ENCODE data around the gene PHACTR3.

PHACTR3 gene

DNA sequence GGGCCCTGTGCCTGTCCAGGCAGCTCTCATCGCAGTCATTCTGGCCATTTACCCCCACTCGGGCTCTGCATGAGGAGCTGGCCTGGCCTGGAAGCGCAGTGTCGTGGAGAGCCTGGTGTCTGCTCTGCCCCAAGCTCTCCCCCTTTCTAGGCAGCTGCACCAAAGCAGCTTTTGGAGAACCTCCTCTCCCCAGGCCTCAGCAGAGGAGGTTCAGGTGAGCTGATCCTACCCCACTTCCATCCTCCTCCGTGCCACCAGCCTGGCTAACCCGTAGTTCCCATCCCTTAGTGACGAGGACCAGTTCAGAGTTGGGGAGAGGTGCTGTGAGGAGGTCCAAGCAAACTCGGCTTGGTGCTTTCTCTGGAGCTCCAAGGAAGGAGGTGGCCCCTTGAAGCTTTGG lies 30.5 kb upstream of the PHACTR3 start:
- no peak for DNase-seq (ENCODE audit: low read depth)

DNA sequence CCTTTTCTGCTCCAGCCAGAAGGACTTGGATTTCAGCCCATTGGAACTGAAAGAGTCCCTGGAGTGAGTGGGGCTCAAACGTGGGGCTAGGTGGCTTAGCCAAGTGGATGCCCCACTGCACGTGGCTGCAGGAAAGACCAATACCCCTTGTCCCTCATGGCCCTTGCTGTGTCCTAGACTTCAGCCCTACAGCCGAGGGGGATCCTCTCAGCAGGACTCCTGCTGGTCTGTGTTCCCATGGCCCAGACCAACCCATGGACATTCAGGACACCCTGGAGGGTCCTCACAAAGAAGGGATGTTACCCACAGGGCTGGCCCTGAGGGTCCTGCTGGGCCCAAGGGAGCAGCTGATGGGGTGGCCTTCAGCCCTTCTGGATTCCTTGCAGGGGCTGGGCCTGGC lies 30.0 kb upstream of the PHACTR3 start:
- DNase-seq (ENCODE audit: low read depth): no peak

DNA sequence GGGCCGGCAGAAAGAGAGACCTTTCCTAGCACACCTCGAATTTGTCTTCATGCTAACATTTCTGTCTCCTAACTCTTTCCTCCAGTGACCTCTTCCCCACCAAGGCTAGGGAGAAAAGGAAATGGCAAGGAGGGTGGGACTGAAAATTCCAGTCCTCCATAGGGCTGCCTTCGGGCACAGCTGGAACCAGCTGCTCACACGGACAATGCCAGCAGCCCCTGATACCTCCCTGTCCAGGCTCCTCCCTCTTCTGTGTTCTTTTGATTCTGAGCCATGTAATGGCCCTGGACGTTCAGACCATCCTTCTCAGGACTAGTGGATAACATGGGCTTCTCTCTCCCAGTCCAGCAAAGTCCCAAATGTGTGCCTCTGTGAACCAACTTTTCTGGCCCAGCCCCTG lies 29.1 kb upstream of the PHACTR3 start:
- DNase-seq (ENCODE audit: low read depth): no peak

DNA sequence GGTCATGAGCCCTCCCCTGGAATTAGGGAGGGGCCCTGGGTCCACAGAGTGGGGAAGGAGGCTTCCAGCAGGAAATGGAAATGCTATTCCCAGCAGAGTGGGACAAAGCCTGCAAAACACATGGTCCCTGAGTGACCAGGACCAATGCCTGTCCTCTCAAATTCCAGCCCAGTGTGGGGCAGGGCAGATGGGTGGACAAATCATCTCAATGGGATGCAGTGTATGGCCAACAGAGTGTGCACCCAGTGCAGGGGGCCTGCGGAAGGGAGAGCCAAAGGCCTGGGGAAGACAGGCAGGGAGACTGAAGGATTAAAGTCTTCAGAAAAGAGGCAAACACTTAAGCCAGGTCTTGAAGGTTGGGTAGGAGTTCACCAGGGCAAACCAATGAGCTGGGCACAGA lies 28.7 kb upstream of the PHACTR3 start:
- DNase-seq (ENCODE audit: low read depth): no peak

DNA sequence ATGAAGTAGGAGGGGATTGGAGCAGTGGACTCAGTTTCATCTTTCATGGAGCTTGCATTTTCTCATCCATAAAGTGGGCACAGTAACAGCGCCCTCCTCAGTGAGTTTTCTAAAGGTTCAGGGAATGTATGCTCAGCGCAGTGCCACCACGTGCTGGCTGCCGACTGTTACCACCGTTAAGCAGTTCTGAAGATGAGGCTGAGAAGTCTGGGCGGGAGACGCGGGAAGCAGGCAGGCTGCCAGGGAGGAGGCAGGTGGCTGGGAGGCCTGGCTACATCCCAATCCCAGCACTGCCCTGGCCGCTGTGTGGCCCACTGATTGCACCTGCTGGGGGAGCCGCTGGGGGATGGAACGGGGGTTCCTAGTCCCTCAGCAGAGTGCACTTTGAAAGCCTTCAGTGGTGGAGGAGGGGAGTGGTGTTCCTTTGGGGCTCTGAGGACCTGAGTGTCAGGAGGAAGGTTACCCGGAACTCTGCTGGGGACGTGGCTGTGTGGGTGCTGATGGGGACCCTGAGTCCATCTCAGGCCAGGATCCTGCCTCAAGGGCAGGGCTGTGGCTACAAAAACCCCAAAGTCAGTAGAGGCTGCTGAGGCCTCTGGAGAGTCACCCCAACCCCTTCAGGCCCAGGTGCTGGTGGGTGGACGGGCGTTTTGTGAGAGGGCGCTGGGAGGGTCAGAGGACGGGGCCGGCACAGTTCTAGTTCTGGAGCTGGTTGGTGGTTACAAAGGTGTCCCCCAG lies 28.0 kb upstream of the PHACTR3 start:
- DNase-seq (ENCODE audit: low read depth): no peak

DNA sequence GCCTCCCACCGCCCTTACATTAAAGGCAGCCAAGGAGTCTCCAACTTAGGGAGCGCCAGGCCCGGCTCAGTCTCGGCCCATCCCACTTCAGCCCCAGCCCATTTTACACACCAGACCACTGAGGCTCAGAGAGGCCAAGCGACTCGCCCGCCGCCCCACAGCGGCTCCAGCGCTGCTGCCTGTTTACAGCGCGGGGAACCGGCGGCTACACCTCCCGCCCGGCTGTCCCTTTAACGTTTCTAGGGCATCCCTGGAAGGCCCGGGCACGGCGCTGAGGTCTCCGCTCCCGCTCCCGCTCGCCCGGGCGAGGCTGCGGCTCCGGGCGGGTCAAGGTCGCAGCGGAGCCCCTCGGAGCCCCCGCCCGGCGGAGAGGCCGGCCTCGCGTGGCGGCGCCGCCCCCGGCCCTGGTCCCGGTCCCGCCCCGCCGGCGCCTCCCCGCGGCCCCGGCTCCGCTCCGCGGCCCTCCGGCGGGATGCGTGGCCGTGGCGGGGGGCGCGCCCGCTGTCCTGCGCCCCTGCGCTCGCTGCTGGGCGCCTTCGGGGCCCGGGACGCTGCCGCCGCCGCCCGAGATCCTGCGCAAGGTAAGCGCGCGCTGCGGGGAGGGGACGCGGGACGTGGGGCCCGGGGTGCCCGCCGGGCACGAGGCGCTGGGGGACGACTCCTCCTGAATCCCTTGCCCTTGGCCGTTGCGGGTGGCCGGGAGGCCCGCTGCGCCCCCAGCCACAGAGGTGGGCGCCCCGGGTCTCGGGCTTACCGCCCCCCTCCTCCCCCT lies 27.1 kb upstream of the PHACTR3 start:
- DNase-seq (ENCODE audit: low read depth): no peak

DNA sequence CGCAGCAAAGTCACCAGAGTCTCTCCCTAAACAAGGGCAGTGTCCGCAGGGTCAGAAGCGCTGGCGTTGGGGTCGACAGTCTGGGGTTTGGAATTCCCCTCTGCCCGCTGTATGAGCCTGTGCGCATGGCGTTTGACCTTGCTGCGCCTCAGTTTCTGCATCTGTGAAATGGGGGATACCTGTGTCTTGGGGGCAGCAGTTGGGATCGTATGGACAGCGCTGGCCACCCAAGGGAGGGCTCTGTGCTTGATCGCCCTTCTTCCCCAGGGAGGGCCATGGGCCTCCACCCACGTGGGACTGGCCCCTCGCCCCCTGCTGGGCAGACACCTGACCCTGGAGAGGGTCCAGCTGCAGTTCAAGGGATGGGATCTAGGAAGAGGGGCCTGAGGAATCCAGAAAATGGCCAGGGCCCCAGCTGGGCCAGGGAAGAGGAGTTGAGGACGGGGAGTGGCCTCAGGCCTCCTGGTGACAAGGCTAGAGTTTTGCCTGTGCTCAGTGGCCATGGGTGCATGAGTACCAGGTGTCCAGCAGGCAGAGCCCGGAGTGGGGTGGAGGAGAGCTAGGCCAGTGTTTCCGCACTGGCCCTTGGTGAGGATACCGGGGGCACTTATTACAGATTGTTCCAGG lies 26.4 kb upstream of the PHACTR3 start:
- no peak for DNase-seq (ENCODE audit: low read depth)

DNA sequence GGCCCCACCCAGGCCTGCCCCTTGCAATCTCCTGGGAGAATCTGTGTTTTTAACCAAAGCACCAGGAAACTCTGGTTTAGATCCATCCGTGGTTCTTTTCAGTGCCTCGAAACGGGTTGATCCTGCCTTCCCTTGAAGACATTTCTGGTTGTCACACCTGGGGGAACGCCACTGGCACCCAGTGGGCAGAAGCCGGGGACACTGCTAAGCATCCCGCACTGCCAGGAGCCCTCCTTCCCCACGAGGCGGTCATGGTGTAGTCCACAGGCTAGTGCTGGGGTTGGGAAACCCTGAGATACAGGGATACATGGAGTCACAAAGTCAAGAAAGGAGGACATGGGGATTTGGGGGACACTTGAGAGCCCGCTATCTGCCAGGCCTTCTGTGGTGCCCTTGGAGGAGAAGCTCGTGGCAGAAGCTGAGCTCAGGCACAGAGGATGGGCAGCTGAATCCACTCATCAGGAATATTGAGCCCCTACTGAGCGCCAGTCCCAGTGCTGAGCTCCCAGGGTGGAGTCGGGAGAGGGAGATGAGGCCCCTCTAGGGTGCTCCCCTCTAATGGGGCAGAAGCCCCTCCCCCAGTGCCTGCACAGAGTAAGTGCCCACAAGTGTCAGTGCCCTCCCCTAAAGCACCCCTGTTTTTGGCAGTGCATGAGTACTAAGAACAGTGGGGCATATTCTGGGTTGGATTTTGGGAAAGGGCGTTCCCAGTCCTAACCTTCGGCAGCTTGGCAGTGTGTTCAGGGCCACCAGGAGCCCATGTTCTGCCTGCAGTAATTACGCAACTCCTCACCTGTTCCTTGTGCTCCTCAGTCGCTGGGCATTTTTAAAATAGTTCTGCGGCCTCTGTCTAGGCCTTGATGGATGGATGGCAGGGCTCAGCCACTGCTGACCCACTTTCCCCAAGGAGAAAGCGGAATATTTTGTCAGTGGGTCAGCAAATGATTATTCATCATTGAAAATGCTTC lies 25.6 kb upstream of the PHACTR3 start:
- DNase-seq (ENCODE audit: low read depth): no peak

DNA sequence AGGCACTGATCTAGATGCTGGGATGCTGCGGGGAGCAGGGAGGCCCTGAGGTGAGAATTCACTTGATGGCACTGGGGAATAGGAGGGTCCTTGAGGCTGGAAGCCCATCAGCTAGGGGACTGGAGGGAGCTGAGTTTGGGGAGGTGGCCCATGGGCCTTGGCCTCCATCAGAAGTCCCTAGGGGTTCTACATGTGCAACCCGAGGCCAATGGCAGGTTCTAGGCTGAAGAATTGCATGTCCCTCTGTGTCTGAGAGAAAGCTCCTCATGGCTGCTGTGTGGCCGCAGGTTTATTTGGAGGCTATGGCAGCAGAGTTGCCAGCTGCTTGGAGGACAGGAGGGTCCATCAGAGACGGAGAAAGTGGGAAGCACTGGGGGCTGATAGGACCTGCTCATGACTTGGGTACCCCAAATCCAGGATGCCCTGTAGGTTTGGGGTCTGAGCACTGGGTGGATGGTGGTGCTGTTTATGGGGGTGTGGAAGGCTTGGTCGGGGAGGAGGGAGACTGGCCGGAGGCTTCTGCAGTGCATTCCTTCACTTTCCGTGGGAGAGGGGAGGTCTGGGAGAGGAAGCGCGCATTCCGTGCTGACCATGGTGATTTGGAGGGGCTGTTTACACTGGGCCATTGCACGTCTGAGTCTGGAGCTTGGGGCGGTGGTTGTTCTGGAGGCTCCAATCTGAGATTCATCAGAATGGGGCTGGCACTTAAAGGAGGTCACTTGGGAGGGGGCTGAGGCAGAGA lies 24.8 kb upstream of the PHACTR3 start:
- no peak for DNase-seq (ENCODE audit: low read depth)

DNA sequence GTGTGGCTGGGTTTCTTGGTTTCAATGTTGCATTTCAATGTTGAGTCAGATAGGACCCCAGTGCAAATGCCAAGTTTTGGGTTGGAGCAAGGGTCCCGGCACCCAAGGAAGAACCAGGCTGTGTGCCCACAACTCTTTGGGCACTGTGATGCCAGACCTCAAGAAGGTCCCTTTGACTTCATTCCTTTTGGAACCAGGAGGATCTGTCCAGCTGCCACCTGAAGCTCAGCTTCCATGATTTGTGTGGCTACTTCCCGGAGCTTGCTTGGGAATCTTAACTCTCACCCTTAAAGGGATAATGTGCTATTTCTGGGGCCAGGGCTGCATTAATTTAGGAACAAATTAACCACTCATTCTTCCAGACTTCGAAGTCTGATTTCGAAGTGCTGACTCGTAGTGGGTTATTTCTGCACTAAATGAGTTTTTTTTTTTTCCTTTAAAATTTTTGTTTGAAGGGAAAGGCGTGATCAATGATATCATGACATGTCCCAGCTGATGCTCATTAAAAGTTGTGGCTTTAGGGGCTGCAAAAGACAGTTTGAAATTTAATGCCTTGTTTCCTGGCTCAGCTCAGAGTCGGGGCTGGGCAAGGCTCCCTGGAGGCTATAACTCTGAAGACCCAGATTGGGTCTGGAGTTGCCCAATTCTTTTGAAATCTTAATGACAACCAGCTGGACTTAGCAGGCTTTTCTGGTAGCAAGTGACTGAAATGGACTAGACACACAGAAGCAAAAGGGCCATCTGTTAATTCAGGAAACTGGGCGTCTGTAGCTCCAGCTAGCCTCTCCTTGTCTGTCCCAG lies 24.0 kb upstream of the PHACTR3 start:
- DNase-seq (ENCODE audit: low read depth): no peak

DNA sequence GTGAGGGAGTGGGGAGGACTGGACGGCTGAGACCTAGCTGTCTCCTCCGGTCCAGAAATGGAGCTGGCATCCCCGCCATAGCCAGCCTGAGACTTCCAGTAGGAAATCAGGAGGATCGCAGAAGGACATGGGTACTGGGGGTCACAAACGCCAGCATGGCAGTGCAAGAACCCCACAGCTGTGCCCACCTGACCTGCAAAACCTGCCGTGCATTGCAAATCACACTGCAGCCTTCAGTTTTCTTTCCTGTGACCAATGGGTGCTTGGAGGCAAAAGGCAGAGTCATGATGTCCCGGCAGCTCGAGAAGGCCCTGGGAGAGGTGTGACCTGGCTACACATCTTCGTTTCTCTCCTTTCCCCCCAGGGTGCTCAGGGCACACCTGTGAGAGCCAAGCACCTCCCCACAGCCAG lies 23.3 kb upstream of the PHACTR3 start:
- DNase-seq (ENCODE audit: low read depth): no peak

DNA sequence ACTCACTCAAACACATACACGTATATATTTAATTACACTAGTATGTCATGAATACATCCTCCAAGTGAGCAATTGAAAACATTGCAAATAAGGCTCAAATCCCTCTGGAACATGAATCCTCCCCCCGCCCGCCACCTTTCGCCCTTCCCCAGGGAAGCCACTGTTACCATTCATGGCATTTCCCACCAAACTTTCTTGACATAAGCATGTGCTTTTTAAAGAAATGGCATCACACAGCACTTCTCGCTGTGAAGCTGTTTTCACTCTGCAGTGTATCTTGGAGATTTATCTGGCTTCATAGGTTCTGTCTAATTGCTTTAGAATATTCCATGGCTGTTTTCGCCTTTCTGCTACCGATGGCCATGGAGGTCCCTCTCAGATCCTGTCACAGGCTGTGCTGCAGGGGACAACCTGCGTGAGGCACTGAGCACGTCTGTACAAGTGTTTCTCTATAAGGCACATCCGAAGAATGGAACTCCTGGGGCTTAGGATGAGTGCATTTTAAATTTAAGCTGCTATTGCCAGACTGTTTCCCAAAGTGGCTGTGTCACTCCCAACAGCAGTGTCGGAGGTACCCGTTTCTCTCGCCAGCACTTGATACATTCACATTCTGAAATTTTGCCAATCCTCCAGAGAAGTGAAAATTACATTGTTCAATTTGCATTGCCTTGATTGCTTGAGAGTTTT lies 22.2 kb upstream of the PHACTR3 start:
- DNase-seq (ENCODE audit: low read depth): no peak

DNA sequence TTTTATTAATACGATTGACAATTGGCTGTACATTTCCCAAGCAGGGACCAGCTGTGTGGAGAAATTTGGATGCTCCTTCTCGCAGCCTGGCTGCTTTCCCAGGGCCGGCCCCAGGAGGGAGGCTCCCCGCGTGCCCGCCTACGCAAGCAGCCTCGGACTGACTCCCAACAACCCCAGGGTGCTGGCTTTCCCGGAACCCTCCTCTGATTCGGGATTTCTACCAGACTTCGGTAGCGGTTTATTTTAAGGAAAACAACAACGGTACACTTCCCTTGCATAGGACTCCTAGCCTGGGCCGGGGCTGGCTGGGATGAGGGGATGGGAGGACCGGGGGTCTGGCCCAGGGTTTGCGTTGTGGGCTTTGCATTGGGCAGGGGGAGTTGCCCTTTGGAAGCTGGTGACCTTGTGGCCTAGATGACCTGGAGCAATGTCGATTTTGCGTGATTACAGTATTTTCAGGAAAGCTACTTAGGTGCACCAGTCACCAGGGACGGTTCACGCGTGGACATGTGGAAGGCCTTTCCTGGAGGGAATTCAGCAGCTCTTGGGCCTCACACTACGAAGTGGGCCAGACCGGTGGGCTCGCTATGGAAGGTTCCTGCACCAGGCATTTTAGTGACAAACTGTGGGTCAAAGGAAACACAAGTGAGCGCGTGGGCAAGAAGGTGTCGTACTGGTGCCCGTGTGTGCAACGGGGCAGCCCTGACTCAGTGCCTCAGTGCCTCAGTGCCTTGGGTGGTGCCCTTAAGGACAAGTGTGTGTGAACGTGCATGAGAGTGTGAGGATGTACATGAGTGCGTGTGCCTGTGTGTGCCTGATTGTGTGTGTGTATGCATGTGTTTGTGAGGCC lies 20.7 kb upstream of the PHACTR3 start:
- DNase-seq (ENCODE audit: low read depth): no peak

DNA sequence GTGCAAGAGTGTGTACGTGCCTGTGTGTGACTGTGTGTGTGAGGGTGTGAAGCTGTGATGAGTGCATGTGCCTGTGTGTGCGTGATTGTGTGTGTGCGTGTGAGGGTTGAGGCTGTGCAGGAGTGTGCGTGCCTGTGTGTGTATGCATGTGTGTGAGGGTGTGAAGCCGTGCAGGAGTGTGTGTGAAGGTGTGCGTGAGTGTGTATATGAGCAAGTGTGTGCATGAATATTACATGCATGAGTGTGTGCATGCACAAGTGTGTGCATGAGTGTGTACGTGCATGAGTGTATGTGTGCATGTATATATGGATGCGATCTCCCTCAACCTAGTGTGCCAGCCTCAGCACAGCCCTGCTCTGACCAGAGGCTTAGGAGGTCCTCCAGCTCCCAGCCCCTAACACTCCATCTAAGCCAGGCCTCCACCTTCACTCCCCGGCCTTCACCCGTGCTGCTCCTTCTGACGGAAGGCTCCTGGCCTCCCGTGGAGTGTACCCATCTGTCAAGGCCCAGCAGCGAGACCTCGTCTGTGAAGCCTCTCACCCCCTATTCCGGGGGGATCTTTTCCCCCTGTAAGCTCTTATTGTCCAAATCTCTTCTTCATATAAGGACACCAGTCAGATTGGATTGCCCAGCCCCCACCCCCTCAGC lies 19.9 kb upstream of the PHACTR3 start:
- DNase-seq (ENCODE audit: low read depth): no peak

DNA sequence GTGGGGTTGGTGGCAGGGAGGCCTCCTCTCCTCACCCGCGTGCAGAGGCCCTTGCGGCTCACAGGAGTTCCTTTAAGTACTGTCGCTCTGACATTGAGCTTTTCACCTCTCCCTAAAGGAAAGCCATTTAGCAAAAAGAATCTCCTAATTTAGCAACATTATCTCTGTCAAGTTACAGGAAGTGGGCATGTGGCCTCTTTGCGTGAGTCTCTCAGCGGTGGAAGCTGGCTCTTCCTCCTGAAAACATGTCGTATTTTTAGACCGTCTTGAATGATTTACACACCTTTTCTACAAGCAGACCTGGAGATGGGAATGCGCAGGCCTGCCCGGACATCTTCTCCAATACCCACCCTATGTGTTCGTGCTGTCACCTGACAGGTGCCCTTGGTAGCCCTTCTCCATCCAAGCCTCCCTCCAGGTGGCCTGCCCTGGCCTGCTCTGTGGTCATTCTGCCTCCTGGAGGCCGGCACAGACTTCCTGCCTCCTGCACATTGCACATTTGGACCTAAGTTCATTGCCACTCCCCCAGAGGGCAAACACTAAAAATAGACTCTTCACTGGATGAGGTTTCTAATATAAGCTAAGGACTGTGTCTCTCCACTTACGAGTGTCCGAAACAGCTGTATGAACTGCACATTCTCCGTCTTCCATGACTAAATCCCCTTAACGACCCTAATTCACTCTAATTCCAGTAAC lies 18.5 kb upstream of the PHACTR3 start:
- DNase-seq (ENCODE audit: low read depth): no peak

DNA sequence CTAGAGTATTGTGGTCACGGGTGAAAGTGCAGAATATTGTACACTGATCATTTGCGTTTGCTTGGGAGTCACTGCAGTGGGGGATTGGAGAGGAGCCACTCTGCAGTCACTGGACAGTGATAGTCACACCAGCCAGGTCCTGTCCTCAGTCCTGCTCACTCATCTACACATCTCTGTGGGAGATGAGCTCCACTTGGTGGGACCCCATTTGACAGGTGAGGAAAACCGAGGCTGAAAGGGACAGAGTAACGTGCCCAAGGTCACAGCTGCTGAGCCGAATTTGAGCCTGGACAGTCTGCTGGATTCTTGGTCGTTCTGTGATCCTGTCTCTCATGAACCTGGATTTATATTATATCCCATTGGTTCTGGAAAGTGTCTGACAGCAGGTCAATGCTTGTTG lies 17.7 kb upstream of the PHACTR3 start:
- no peak for DNase-seq (ENCODE audit: low read depth)

DNA sequence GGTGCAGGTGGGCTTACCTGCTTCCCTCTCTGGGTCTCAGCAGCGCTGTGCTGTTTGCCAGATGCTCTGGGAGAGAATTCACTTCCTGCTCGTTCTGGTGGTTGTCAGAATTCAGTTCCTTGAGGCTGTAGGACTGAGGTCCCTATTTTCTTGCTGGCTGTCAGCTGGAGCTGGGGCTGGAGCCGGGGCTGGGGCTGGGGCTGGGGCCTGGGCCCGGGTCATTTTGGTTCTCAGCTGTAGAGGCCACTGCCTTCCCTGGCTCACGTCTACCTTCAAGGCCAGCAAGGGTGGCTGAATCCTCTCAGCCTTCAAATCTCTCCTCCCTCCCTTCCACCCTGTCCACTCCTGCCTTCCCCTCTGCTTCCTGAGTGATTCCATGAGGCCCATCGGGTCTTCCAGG lies 16.8 kb upstream of the PHACTR3 start:
- DNase-seq (ENCODE audit: low read depth): no peak

Measured in T follicular helper cell (primary cell).